ENCODE data around the gene APMAP.
"Not testable (repeated sequence)": the region's sequence is repeated elsewhere in the genome, so short reads cannot be mapped to it uniquely, and the experiment has no call there.

APMAP gene

DNA sequence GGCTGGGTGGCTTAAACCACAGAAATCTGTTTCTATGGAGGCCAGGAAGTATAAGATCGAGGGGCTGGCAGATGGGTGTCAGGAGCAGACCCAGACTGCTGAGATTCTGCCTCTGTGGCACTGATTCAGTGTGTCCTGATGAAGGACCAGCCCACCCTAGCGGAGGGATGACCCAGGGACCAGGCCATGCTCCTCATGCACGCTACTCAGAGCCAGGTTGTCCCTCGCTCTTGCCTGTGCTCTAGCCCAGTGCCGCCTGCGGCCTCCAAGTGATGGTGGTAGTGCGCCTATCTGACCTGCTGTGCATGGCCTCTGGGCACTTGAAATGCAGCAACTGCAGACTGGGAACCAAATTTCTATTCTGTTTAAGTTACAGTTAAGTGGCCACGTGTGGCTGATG is 13.1 kb upstream of the APMAP start:
- no peak for DNase-seq

GRCh38 chr20:25005220-25005619 is 12.7 kb upstream of the APMAP start:
- no peak for DNase-seq

GRCh38 chr20:25003002-25003401 is 10.5 kb upstream of the APMAP start:
- no peak for DNase-seq

GRCh38 chr20:25001323-25001722 is 8.8 kb upstream of the APMAP start:
- DNase-seq, result not testable (repeated sequence)

DNA sequence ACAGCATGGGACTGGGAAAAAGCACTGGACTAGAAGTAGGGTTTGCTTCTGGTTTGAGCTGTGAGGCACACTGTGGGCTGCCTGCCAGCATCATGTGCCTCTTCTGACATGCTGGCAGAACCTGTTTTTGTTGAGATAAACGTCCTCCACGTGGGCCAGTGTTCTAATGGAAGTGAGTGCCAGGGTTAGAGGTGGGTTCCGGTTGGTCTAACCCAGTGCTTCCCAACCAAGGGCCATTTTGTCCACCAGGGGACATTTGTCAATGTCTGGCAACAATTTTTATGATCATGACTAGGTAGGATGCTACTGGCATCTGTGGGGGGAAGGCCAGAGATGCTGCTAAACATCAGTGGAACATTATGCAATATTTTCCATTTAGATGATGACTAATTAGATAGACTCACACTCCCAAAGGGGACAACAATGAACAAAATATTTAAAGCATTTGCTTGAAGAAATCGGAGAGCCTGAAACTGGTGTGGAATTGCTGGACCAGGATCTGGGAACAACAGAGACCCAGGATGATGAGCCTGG is 7.8 kb upstream of the APMAP start:
- peak; percentile 7 for DNase-seq

- no peak for DNase-seq
Measured at GRCh38 chr20:24999568-24999967, 7.0 kb upstream of the APMAP start.

DNA sequence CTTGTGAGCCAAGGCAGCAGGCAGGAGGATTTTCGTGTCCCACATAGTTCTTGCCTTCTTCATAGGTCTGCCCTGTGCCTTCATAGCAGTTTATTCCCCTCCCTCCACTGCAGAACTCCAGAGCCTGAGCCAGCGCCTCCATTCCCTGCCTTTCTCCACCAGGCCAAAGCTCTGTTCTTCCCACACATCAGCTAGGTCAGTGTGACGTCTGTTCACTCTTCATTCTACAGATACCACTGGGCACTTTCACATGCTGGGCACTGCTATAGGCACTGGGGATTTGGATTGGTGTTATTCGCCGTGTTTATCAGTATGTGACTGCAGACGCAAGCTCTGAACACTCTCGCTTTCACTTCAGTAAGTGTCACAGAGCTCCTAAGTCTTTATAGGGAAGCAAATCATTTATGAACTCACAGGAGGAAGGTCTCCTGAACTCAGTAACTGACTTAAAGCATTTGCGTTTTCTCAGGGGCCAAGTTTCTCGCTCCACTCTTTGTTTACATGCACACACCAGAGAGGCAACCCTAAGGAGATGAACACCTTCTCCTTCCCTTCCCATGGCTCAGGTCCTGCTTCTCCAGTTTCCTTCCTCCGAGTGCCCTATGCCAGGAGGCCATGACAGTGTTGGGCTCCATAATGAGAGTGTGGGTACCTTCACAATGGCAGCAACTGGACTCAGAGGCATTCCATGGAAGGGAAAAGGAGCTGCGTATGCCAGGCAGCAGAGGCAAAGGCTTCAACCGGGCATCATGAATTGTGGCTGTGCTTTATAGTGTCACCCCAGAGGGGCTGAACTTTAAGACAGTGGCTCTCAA is 6.3 kb upstream of the APMAP start:
- no peak for DNase-seq

DNA sequence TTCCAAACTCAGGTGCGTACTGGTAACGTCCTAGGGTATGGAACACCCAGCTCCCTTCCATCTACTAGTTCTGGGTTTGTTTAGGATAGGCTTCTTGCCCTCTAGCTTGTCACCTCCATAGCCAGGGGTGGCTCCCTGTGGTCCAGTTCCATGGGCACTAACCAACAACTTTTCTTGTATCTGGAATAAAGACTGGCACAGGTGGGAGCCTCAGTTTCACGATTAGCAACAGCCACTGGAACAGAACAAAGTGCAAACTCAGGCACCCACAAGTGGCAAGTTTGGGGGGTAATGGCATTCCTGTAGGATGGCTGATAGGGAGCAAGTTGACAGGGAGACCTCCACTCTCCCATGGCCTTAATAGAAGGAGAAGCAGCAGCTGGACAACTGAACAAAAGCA is 5.6 kb upstream of the APMAP start:
- DNase-seq, result no peak

GRCh38 chr20:24996449-24997377 is 4.2 kb upstream of the APMAP start:
- DNase-seq, result no peak

DNA sequence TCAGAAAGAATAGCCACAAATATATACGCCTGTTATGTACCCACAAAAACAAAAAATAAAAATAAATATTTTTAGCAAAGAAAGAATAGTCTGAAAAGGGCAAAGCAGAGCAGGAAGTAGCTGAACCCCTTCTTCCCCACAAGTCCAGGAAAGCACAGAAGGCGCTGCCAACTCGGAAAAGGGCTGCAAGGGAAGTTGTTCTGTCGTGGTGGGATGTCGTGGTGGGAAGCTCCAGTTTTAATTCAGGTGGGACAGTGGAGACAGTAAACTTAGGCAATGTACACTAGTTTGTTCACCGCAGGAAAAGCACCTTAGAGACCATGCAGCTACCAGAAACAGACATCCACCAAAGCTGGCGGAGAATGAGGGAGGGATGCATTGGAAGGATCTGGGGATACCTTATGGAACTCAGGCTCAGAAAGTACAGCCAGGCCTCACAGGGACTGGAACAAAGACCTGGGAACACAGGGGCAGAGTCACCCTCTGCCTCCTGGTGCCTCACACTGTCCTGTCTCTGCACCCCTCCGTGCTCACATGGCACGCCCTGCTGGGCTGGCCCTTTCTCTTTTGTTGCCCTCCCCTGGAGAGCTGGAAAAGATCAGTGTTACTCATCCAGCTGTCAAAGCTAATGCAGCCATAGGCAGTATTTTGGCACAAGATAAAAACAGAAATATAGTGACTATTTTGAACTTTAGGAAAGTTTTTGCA is 3.3 kb upstream of the APMAP start:
- no peak for DNase-seq

DNA sequence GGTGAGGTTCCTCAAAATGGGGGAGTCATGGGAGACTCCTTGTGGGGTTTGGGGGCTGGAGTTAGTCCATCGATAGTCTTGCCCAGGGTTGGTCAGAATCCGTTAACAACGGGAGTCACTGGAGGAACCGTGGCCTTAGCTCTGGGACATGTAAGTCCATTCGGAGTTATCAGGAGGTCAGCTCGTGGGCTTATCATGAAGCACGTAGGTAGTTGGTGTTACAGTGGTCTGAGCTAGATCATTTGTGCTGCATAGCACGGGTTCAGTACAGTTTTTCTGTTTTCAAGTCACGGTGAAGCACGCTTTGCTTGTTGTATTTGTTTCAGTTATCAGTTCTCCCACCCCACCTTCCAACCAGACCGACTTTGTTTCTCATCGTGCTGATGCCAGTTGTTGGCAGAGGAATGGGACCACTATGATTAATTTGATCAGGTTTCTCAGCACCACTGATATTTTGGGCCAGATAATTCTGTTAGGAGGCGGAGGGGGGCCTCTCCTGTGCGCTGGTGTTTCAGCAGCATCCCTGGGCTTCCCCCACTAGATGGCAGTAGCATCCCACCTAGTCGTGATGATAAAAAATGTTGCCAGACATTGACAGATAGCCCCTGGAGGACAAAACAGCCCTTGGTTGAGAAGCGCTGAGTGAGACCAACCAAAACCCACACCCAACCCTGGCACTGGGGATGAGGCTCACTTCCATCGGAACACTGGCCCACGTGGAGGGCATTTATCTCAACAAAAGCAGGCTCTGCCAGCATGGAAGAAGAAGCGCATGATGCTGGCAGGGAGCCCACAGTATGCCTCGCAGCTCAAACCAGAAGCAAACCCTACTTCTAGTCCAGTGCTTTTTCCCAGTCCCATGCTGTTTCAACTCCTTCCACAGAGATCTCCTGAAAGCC is 2.2 kb upstream of the APMAP start:
- DNase-seq, result peak; percentile 56

- DNase-seq, result no peak
Measured at GRCh38 chr20:24994186-24994465, 1.6 kb upstream of the APMAP start.

- peak; percentile 43 for DNase-seq
Measured at GRCh38 chr20:24993337-24994185, 1.0 kb upstream of the APMAP start.

GRCh38 chr20:24991897-24992486 is 559 bp downstream of the APMAP start:
- DNase-seq, result no peak

DNA sequence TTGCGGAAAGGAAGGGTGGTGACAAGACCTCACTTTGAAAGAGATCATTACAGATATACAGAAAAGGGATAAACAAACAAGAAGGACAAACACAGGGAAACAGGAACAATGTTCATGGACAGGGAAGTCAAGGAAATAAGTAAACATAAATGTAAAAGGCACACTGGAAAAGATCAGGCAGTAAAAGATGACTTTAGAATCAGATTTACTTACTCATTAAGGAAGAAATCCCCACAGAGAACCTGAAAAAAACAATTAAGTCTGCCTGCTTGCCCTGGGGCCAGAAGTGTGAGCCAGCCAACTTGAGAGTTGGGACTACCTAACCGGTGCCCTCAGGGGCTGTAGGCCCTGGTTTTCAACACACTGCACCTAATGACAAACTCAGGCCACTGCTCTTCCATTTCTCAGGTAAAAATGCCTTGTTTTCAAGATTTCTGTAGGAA is 1.7 kb downstream of the APMAP start:
- no peak for DNase-seq

GRCh38 chr20:24989162-24989561 is 3.4 kb downstream of the APMAP start:
- DNase-seq, result no peak

GRCh38 chr20:24987873-24988835 is 4.4 kb downstream of the APMAP start:
- no peak for DNase-seq

DNA sequence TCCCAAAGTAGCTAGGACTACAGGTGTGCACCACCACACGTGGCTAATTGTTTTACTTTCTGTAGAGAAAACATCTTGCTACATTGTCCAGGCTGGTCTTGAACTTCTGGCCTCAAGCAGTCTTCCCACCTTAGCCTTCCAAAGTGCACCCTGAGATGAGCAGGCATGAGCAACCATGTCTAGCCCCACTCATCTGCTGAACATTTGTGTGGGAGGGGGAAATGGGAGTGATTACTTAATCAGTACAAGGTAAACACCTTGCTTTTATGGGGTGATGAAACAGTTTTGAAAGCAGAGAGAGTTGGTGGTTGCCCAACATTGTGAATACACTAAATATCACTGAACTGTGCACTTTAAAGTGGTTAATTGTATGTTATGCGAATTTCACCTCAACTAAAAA is 5.3 kb downstream of the APMAP start:
- no peak for DNase-seq

GRCh38 chr20:24986436-24987015 is 6.0 kb downstream of the APMAP start:
- DNase-seq, result no peak

Measured in NCI-H1694 (cell line).